Sigmoid colon (tissue), 7 donors: ENCODE data around the gene PSMD13. TPM values are rescaled to one million over a fixed set of nuclear protein-coding genes. Genes with fewer than 3 reads are reported as not detected.
A peak's percentile ranks its signal among the peaks of the same experiment; 100 is the strongest.

Experiments
- DNase-seq: peaks from one replicate; pipeline ENCODE4 v3.0.0-alpha.2; 2019
- H3K27ac ChIP-seq, 4 donors: fragments of 200-600 bp; sonication (generic); one replicate each; pipeline ENCODE4 v1.5.1; 2016 to 2019; ENCODE audit warnings: mild to moderate bottlenecking in 1 of 4
- H3K27me3 ChIP-seq, 3 donors: fragments of 200-600 bp; sonication (generic); one replicate each; pipeline ENCODE4 v1.5.1; 2019; ENCODE audit warnings: mild to moderate bottlenecking in 1 of 3
- H3K36me3 ChIP-seq, 4 donors: fragments of 200-600 bp; sonication (generic); one replicate each; pipeline ENCODE4 v1.5.1; 2016 to 2019
- H3K4me1 ChIP-seq, 4 donors: fragments of 200-600 bp; sonication (generic); one replicate each; pipeline ENCODE4 v1.5.1; 2017 to 2019
- H3K4me3 ChIP-seq, 4 donors: fragments of 200-600 bp; sonication (generic); one replicate each; pipeline ENCODE4 v1.5.1; 2017 to 2019; ENCODE audit warnings: mild to moderate bottlenecking in 2 of 4, moderate library complexity in 1 of 4
- H3K9me3 ChIP-seq, 4 donors: fragments of 200-600 bp in 3 of 4; sonication (generic) in 3 of 4; one replicate each; pipeline versions ENCODE4 v1.5.1 to v1.6.1; 2013 to 2019
- CTCF ChIP-seq, 4 experiments: fragments of 450-650 bp in 3 of 4; fragments of 200-600 bp in 1 of 4; IDR thresholded peaks; one replicate each; pipeline ENCODE4 v1.5.1; 2016 to 2019; ENCODE audit warnings: antibody characterized with exemption in 4 of 4, mild to moderate bottlenecking in 3 of 4, moderate library complexity in 2 of 4
- EP300 ChIP-seq, 4 donors: sonication (generic); formaldehyde crosslinking; IDR thresholded peaks; one replicate each; pipeline ENCODE4 v1.6.1; 2017; ENCODE audit warnings: antibody characterized with exemption in 4 of 4
- POLR2A ChIP-seq, 2 donors: fragments of 450-650 bp; IDR thresholded peaks; one replicate each; pipeline ENCODE4 v1.6.1; 2016; ENCODE audit warnings: antibody characterized with exemption in 2 of 2, mild to moderate bottlenecking in 2 of 2, moderate library complexity in 2 of 2
- POLR2AphosphoS5 ChIP-seq, 4 donors: sonication (generic); formaldehyde crosslinking; IDR thresholded peaks; one replicate each; pipeline ENCODE4 v1.6.1; 2017; ENCODE audit warnings: antibody characterized with exemption in 4 of 4
- WGBS, 2 donors: extraction: QIAGEN DNeasy Blood & Tissue Kit; methylation state at CpG; one replicate each; pipeline ENCODE4 v1.1.7; 2013; 5-methylcytosine and 5-hydroxymethylcytosine counted together
- intact Hi-C: fragments of 100-400 bp; cut with DNase I; formaldehyde crosslinking; loops from one replicate; pipeline ENCODE4 v1.15.1; 2023
- polyA plus RNA-seq, 3 donors: library from polyadenylated mRNA; stranded (reverse); fragments of 200-250 nt; gene quantifications; one replicate each; pipeline ENCODE4 v1.2.3, GENCODE V29; 2013
- total RNA-seq, 4 donors: library from RNA; depleted of rRNA; stranded (reverse); fragments of >200 nt; gene quantifications; one replicate each; pipeline ENCODE4 v1.1.0, GENCODE V29; 2016
- donor health status: healthy with polysubstance abuse.
- donor health status: Bipolar disorder and iron deficiency.
- donor health status: healthy.

The PSMD13 gene
- total and polyA plus RNA-seq, 7 donors: 86.2 to 180 (median 111) TPM

DNA sequence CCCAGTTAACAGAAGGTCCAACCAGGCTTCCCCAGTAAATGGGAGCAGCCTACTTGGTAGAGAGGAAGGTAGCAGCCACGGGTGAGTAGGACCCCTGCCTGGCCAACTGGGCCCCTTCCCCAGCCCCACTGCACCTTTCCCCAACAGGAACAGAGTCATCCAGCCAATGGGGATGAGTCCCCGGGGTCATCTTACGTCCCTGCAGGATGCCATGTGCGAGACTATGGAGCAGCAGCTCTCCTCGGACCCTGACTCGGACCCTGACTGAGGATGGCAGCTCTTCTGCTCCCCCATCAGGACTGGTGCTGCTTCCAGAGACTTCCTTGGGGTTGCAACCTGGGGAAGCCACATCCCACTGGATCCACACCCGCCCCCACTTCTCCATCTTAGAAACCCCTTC lies 22.7 kb upstream of the PSMD13 start:
- Histone ChIP-seq H3K27me3 (no peaks in the 10 kb centered on the region), H3K27ac (no peak overlapping the region), H3K4me1 (peaks cover 0 to 23% (median 23%) of the 10 kb centered on the region in 4 donors), H3K4me3 (no peak overlapping the region), H3K9me3 (no peaks in the 10 kb centered on the region), H3K36me3 (peaks cover 32 to 84% (median 54%) of the 10 kb centered on the region in 4 donors)
- WGBS, 2 donors: 90% methylated on average over 7 of the region's 7 CpGs
- TF ChIP-seq CTCF (IDR thresholded peaks at IDR 0.05) (no peak), EP300 (IDR thresholded peaks at IDR 0.05) (no peak), POLR2A (IDR thresholded peaks at IDR 0.05) (no peak), POLR2AphosphoS5 (IDR thresholded peaks at IDR 0.05) (no peak)
- intact Hi-C loops: no loop called here
- peak; percentile 59 for DNase-seq

DNA sequence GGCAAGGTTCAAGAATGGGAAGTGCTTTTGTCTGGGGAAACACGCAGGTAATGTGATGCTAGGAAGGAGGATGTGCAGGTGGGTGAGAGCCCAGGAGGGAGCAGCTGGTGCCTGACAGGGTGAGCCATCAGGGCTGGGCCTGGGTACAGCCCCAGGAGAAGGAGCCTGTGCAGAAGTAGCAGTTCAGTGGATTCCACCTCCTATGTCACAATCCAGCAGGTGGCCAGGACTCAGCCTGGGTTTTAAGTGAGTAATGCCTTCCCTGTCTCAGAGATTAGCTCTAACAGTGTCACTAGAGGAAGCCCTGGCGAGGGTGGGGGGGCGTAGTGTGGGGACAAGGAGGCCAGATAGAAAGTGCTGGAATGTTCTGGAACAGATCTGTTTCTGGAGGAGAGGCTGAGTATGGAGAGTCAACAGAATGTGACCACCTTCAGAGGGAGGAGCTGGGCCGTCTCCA lies 21.2 kb upstream of the PSMD13 start:
- Histone ChIP-seq H3K27me3 (no peaks in the 10 kb centered on the region), H3K4me1 (peaks cover 0 to 8% (median 7%) of the 10 kb centered on the region in 4 donors), H3K9me3 (no peaks in the 10 kb centered on the region), H3K27ac (no peak overlapping the region), H3K4me3 (no peak overlapping the region), H3K36me3 (peaks cover 32 to 71% (median 48%) of the 10 kb centered on the region in 4 donors)
- DNase-seq: peak; percentile 34
- intact Hi-C loops: no loop called here
- no peak for TF ChIP-seq EP300 (IDR thresholded peaks at IDR 0.05)
- no peak for TF ChIP-seq CTCF (IDR thresholded peaks at IDR 0.05)
- no peak for TF ChIP-seq POLR2A (IDR thresholded peaks at IDR 0.05)
- TF ChIP-seq POLR2AphosphoS5 (IDR thresholded peaks at IDR 0.05): no peak
- 73 to 80% methylated on average over 4 of the region's 4 CpGs for WGBS, 2 donors

DNA sequence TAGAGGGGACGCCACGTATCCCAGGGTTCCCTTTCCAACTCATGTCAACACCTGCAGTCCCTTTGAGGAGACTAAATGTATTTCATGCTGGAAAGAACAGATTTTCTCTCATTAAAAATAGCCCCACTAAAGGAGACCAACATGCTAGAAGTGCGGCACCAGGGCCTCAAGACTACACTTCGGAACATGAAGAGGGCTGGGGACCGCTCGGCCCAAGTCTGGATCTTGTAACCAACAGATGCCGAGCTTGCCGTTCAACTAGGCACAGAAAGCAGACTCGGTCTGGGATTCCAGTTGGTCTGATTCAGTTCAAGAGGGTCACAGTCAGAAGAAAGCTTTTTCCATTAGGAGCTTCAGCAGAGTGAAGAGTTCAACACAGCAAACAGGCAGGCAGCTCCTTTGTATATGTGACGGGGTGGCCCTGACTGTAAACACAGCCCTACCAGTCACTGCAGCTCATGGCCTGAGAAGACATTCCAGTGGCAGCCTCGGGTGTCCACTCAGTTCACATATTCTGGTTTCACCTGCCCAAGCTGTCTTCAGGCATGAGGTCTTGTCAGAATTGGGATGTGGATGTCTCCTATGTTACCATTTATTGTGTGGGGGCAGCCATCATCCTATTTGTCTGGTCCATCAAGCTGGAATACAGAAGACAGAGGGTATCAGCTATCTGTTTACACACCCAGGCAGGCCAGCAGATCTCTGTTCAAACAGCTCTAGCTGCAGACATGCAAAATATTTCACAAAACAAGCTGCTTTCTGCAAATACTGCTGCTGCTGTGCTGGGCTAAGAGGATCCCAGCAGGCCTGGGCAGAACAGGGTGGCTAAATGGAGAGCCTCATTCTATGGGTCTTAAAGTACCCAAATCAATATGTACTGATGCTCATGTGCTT lies 20.4 kb upstream of the PSMD13 start:
- no peaks in the 10 kb centered on the region for H3K27me3 ChIP-seq
- intact Hi-C loops: no loop called here
- WGBS, 2 donors: 91% methylated on average over 11 of the region's 11 CpGs
- DNase-seq: peak; percentile 46
- H3K4me1 ChIP-seq: peaks cover 0 to under 1% (median under 1%) of the 10 kb centered on the region in 4 donors
- no peak for TF ChIP-seq CTCF (IDR thresholded peaks at IDR 0.05)
- TF ChIP-seq POLR2A (IDR thresholded peaks at IDR 0.05): no peak
- no peak for TF ChIP-seq POLR2AphosphoS5 (IDR thresholded peaks at IDR 0.05)
- TF ChIP-seq EP300 (IDR thresholded peaks at IDR 0.05): no peak
- peaks cover 32 to 67% (median 44%) of the 10 kb centered on the region in 4 donors for H3K36me3 ChIP-seq
- no peaks in the 10 kb centered on the region for H3K9me3 ChIP-seq
- H3K27ac ChIP-seq: no peak overlapping the region
- no peak overlapping the region for H3K4me3 ChIP-seq

- Histone ChIP-seq H3K4me1 (no peaks in the 10 kb centered on the region), H3K27ac (no peak overlapping the region), H3K36me3 (peaks cover 21 to 64% (median 34%) of the 10 kb centered on the region in 4 donors), H3K9me3 (no peaks in the 10 kb centered on the region), H3K27me3 (no peaks in the 10 kb centered on the region), H3K4me3 (no peak overlapping the region)
- 82 to 97% methylated on average over 3 of the region's 3 CpGs for WGBS, 2 donors
- intact Hi-C loops: no loop called here
- DNase-seq: peak; percentile 20
- no peak for TF ChIP-seq POLR2AphosphoS5 (IDR thresholded peaks at IDR 0.05)
- no peak for TF ChIP-seq EP300 (IDR thresholded peaks at IDR 0.05)
- no peak for TF ChIP-seq CTCF (IDR thresholded peaks at IDR 0.05)
- no peak for TF ChIP-seq POLR2A (IDR thresholded peaks at IDR 0.05)
Measured at GRCh38 chr11:217704-218103, 19.1 kb upstream of the PSMD13 start.
